Hepatocyte (in vitro differentiated cells): ENCODE results near the gene DNAJA4.

Source experiments
- EZH2 ChIP-seq: fragments of 200-600 bp; sonication (generic); IDR thresholded peaks from 2 replicates; pipeline ENCODE4 v1.6.1; 2016; ENCODE audit warnings: antibody characterized with exemption, mild to moderate bottlenecking, borderline replicate concordance
- EZH2phosphoT487 ChIP-seq: fragments of 200-600 bp; sonication (generic); IDR thresholded peaks from one replicate; pipeline ENCODE4 v1.6.1; 2018; ENCODE audit warnings: antibody characterized with exemption, mild to moderate bottlenecking, low read depth, moderate library complexity; ENCODE audit not compliant: unreplicated experiment, severe bottlenecking
- TF ChIP-seq, protein P1 (sequence below): fragments of 200-600 bp; sonication (generic); IDR thresholded peaks from 2 replicates; pipeline ENCODE4 v1.5.1; 2016; ENCODE audit warnings: antibody characterized with exemption, mild to moderate bottlenecking; ENCODE audit not compliant: poor library complexity

DNA sequence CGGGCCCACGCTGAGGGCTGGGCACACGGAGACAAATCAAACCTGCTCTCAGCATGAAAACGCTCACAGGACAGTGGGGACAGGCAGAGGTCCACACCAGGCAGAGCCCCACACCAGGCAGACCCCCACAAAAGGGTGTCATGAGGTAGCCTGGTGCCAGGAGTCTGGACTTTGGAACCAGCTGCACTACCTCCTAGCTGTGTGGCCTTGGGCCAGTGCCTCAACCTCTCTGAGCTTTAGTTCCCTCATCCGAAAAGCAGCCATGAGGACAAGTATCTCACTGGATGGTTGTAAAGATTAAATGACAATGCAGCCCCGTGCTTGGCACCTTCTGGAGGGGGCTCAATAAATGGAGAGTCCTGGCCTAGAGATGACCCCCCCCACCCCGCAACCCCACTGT is 59.3 kb downstream of the DNAJA4 start:
- no peak for TF ChIP-seq EZH2
- TF ChIP-seq, protein P1, sequence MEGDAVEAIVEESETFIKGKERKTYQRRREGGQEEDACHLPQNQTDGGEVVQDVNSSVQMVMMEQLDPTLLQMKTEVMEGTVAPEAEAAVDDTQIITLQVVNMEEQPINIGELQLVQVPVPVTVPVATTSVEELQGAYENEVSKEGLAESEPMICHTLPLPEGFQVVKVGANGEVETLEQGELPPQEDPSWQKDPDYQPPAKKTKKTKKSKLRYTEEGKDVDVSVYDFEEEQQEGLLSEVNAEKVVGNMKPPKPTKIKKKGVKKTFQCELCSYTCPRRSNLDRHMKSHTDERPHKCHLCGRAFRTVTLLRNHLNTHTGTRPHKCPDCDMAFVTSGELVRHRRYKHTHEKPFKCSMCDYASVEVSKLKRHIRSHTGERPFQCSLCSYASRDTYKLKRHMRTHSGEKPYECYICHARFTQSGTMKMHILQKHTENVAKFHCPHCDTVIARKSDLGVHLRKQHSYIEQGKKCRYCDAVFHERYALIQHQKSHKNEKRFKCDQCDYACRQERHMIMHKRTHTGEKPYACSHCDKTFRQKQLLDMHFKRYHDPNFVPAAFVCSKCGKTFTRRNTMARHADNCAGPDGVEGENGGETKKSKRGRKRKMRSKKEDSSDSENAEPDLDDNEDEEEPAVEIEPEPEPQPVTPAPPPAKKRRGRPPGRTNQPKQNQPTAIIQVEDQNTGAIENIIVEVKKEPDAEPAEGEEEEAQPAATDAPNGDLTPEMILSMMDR: no peak
- TF ChIP-seq EZH2phosphoT487: no peak
